Neural cell (in vitro differentiated cells): ENCODE data around the gene CKLF. TPM values are rescaled to one million over a fixed set of nuclear protein-coding genes. Genes with fewer than 3 reads are reported as not detected.

Experiments used
- H2AFZ ChIP-seq: fragments of 200-600, 300-800 bp; sonication (generic), shearing (Covaris generic); 2 replicates; pipeline ENCODE4 v1.6.0; 2014; ENCODE audit warnings: low read depth, mild to moderate bottlenecking, antibody characterized with exemption, low read length, moderate library complexity
- H3F3A ChIP-seq: fragments of 200-600 bp; shearing (Covaris generic); 2 replicates; pipeline ENCODE4 v1.6.1; 2016; ENCODE audit warnings: mild to moderate bottlenecking, moderate library complexity, mixed read lengths, antibody characterized with exemption, low read length; ENCODE audit not compliant: insufficient read depth, poor library complexity, severe bottlenecking
- H3K27ac ChIP-seq: fragments of 200-600, 300-800 bp; sonication (generic), shearing (Covaris generic); 2 replicates; pipeline ENCODE4 v1.5.1; 2014; ENCODE audit warnings: mild to moderate bottlenecking, low read length, moderate library complexity
- H3K27me3 ChIP-seq: fragments of 300-800, 200-600 bp; sonication (generic), shearing (Covaris generic); 2 replicates; pipeline ENCODE4 v1.6.0; 2014; ENCODE audit warnings: mild to moderate bottlenecking, low read depth, low read length, moderate library complexity; ENCODE audit not compliant: insufficient read depth
- H3K36me3 ChIP-seq: fragments of 300-800, 200-600 bp; sonication (generic), shearing (Covaris generic); 2 replicates; pipeline ENCODE4 v1.5.1; 2014; ENCODE audit warnings: mild to moderate bottlenecking, antibody characterized with exemption, low read length, moderate library complexity; ENCODE audit not compliant: insufficient read depth
- H3K4me2 ChIP-seq: fragments of 300-800, 200-600 bp; sonication (generic), shearing (Covaris generic); 2 replicates; pipeline ENCODE4 v1.6.0; 2014; ENCODE audit warnings: mild to moderate bottlenecking, low read length
- H3K4me3 ChIP-seq: fragments of 300-800, 200-600 bp; sonication (generic), shearing (Covaris generic); 2 replicates; pipeline ENCODE4 v1.5.1; 2014; ENCODE audit warnings: mild to moderate bottlenecking, low read length, moderate library complexity
- H3K79me2 ChIP-seq: fragments of 200-600 bp; shearing (Covaris generic); replicated peaks from 2 replicates; pipeline ENCODE4 v1.6.0; 2014; ENCODE audit warnings: mild to moderate bottlenecking, low read length, moderate library complexity; ENCODE audit not compliant: insufficient read depth
- H3K9ac ChIP-seq: fragments of 300-800, 200-600 bp; sonication (generic), shearing (Covaris generic); 2 replicates; pipeline ENCODE4 v1.6.1; 2016; ENCODE audit warnings: mild to moderate bottlenecking, low read length, mixed read lengths
- H3K9me2 ChIP-seq: fragments of 200-600 bp; shearing (Covaris generic); 2 replicates; pipeline ENCODE4 v1.6.1; 2016; ENCODE audit warnings: mild to moderate bottlenecking, low read length, mixed read lengths; ENCODE audit not compliant: insufficient read depth
- H3K9me3 ChIP-seq: fragments of 200-600, 300-800 bp; sonication (generic), shearing (Covaris generic); 2 replicates; pipeline ENCODE4 v1.6.1; 2016; ENCODE audit warnings: mild to moderate bottlenecking, mixed run types, low read length, moderate library complexity, mixed read lengths
- H4K20me1 ChIP-seq: fragments of 200-600 bp; shearing (Covaris generic); 2 replicates; pipeline ENCODE4 v1.6.1; 2016; ENCODE audit warnings: mild to moderate bottlenecking, mixed run types; ENCODE audit not compliant: insufficient read depth
- CTCF ChIP-seq: fragments of 450-650 bp; IDR thresholded peaks from 2 replicates; pipeline ENCODE4 v1.5.1; 2014; ENCODE audit warnings: antibody characterized with exemption, mild to moderate bottlenecking, moderate library complexity; ENCODE audit not compliant: poor library complexity, severe bottlenecking
- EP300 ChIP-seq: fragments of 450-650 bp; conservative IDR thresholded peaks from 2 replicates; pipeline ENCODE4 v1.6.1; 2014; ENCODE audit warnings: antibody characterized with exemption, mild to moderate bottlenecking, moderate library complexity; ENCODE audit not compliant: poor library complexity, severe bottlenecking
- EZH2 ChIP-seq: fragments of 200-600, 300-800 bp; shearing (Covaris generic), sonication (generic); IDR thresholded peaks from 2 replicates; pipeline ENCODE4 v1.6.1; 2014; ENCODE audit warnings: antibody characterized with exemption, low read length, borderline replicate concordance, mild to moderate bottlenecking; ENCODE audit not compliant: insufficient read depth, poor library complexity, severe bottlenecking
- MXI1 ChIP-seq: fragments of 450-650 bp; conservative IDR thresholded peaks from 2 replicates; pipeline ENCODE4 v1.6.1; 2014; ENCODE audit warnings: antibody characterized with exemption, mild to moderate bottlenecking; ENCODE audit not compliant: poor library complexity, severe bottlenecking
- POLR2AphosphoS5 ChIP-seq: IDR thresholded peaks from 2 replicates; pipeline ENCODE4 v1.6.1; 2012
- RAD21 ChIP-seq: fragments of 450-650 bp; conservative IDR thresholded peaks from 2 replicates; pipeline ENCODE4 v1.6.1; 2014; ENCODE audit warnings: antibody characterized with exemption, mild to moderate bottlenecking, moderate library complexity
- SMC3 ChIP-seq: fragments of 450-650 bp; conservative IDR thresholded peaks from 2 replicates; pipeline ENCODE4 v1.6.1; 2014; ENCODE audit warnings: antibody characterized with exemption, mild to moderate bottlenecking, moderate library complexity; ENCODE audit not compliant: poor library complexity
- TAF1 ChIP-seq: IDR thresholded peaks from 2 replicates; pipeline ENCODE4 v1.6.1; 2012; ENCODE audit warnings: low read depth
- polyA plus RNA-seq: library from polyadenylated mRNA; depleted of rRNA; stranded (reverse); fragments of >200 nt; gene quantifications from 2 replicates; pipeline ENCODE4 v1.2.3, GENCODE V29; 2014
- TF ChIP-seq, protein P1 (sequence below): IDR thresholded peaks from 2 replicates; pipeline ENCODE4 v1.6.1; 2012; ENCODE audit warnings: borderline replicate concordance

CKLF gene
- polyA plus RNA-seq, 1 donor from 2014 or later, result 40.8 TPM

DNA sequence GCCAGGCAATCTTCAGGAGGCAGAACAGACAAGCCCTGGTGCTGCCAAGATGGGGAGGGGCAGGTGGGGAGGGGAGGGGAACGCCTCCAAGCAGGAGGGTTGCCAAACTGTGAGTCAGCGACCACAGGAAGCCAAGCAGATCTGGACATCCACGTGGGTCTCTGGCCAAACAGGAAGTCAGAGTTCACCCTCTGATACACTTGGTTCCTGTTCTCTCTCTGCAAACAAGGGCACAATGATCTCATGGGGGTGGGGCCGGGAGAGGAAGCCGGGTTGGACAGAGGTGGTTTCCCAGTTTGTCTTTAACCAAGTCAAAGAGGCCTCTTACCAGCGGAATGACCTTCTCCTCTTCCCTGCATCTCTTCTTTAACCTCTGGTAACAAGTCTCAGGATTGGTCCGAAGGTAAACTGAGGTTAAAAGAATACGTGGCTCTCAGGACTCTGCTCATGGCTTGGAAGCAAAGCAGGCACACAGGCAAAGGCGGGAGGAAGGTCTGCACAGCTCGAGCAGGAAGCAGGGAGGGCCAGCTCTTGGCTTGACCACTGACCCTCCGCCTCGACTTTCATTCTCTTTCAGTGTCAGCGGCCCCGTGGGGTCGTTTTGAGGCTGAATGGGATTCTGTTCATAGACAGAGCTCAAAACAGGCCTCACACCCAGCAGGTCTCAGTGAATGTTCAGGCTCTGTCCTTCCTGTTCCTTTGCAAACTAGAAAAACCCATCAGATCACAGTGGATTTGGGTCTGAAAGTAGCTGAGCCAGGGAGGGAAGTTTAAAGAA is 35.4 kb upstream of the CKLF start:
- no peaks in the 10 kb centered on the region for H3F3A ChIP-seq
- H3K79me2 ChIP-seq, result no peaks in the 10 kb centered on the region
- no peaks in the 10 kb centered on the region for H3K9me2 ChIP-seq
- H3K27ac ChIP-seq, result no peak overlapping the region
- H3K4me3 ChIP-seq, result no peak overlapping the region
- no peaks in the 10 kb centered on the region for H4K20me1 ChIP-seq
- H3K9ac ChIP-seq, result no peak overlapping the region
- no peak overlapping the region for H2AFZ ChIP-seq
- TF ChIP-seq TAF1 (no peak), MXI1 (no peak), POLR2AphosphoS5 (no peak), EZH2 (no peak), CTCF (no peak), SMC3 (no peak), RAD21 (no peak), EP300 (no peak)
- TF ChIP-seq, protein P1, sequence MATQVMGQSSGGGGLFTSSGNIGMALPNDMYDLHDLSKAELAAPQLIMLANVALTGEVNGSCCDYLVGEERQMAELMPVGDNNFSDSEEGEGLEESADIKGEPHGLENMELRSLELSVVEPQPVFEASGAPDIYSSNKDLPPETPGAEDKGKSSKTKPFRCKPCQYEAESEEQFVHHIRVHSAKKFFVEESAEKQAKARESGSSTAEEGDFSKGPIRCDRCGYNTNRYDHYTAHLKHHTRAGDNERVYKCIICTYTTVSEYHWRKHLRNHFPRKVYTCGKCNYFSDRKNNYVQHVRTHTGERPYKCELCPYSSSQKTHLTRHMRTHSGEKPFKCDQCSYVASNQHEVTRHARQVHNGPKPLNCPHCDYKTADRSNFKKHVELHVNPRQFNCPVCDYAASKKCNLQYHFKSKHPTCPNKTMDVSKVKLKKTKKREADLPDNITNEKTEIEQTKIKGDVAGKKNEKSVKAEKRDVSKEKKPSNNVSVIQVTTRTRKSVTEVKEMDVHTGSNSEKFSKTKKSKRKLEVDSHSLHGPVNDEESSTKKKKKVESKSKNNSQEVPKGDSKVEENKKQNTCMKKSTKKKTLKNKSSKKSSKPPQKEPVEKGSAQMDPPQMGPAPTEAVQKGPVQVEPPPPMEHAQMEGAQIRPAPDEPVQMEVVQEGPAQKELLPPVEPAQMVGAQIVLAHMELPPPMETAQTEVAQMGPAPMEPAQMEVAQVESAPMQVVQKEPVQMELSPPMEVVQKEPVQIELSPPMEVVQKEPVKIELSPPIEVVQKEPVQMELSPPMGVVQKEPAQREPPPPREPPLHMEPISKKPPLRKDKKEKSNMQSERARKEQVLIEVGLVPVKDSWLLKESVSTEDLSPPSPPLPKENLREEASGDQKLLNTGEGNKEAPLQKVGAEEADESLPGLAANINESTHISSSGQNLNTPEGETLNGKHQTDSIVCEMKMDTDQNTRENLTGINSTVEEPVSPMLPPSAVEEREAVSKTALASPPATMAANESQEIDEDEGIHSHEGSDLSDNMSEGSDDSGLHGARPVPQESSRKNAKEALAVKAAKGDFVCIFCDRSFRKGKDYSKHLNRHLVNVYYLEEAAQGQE, result no peak
- H3K36me3 ChIP-seq, result no peaks in the 10 kb centered on the region
- H3K4me2 ChIP-seq, result no peak overlapping the region
- H3K9me3 ChIP-seq, result no peaks in the 10 kb centered on the region
- H3K27me3 ChIP-seq, result no peaks in the 10 kb centered on the region

- H3K9me3 ChIP-seq, result no peaks in the 10 kb centered on the region
- no peaks in the 10 kb centered on the region for H3K79me2 ChIP-seq
- no peaks in the 10 kb centered on the region for H3K9me2 ChIP-seq
- no peak overlapping the region for H3K9ac ChIP-seq
- no peaks in the 10 kb centered on the region for H3K27me3 ChIP-seq
- H3F3A ChIP-seq, result no peaks in the 10 kb centered on the region
- no peak overlapping the region for H2AFZ ChIP-seq
- H3K4me3 ChIP-seq, result no peak overlapping the region
- no peaks in the 10 kb centered on the region for H4K20me1 ChIP-seq
- no peaks in the 10 kb centered on the region for H3K36me3 ChIP-seq
- no peak for TF ChIP-seq EP300
- no peak for TF ChIP-seq POLR2AphosphoS5
- TF ChIP-seq SMC3, result no peak
- no peak for TF ChIP-seq MXI1
- no peak for TF ChIP-seq TAF1
- TF ChIP-seq EZH2, result no peak
- no peak for TF ChIP-seq RAD21
- TF ChIP-seq, protein P1, result no peak
- no peak for TF ChIP-seq CTCF
- no peak overlapping the region for H3K27ac ChIP-seq
- H3K4me2 ChIP-seq, result no peak overlapping the region
Measured at GRCh38 chr16:66517586-66518263, 34.7 kb upstream of the CKLF start.
